GM12892 (cell line): ENCODE measurements around the gene SYNJ1.

Source experiments
- POLR2A ChIP-seq: IDR thresholded peaks from 2 replicates; pipeline ENCODE4 v1.6.1; 2011; ENCODE audit warnings: low read depth, low read length, control low read depth
- POLR2AphosphoS5 ChIP-seq: IDR thresholded peaks from 2 replicates; pipeline ENCODE4 v1.6.1; 2011; ENCODE audit warnings: low read depth, low read length, control low read depth
- TAF1 ChIP-seq: IDR thresholded peaks from 2 replicates; pipeline ENCODE4 v1.6.1; 2011; ENCODE audit warnings: low read depth, mild to moderate bottlenecking, control low read depth, low read length, borderline replicate concordance

DNA sequence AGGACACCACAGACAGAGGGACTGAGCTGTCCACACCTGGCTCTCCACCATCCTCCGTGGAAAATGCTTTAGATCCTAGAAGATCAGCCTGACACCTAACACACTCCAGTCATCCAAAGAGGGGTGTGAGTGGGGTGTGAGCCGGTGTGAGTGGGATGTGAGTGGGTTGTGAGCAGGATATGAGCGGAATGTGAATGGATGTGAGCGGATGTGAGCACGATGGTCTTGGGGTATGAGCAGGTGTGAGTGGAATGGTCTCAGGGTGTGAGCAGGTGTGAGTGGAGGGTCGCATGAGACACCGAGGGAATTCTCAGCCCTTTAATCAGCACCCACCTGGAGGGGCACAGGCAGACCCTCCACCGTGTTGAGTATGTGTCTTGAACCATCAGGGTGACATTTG lies 143.3 kb downstream of the SYNJ1 start:
- TF ChIP-seq POLR2A (no peak), TAF1 (no peak), POLR2AphosphoS5 (no peak)
